D721Med (cell line): ENCODE data around the gene SLITRK5.

ENCODE experiments used
- DNase-seq: peaks from one replicate; pipeline ENCODE4 v3.0.0; 2011; ENCODE audit warnings: low spot score; ENCODE audit not compliant: insufficient read length
- FAIRE-seq: peaks from 2 replicates; lab custom pipeline; 2011; peaks lifted over from hg19 to GRCh38; lab: Jason Lieb, UNC
- TF ChIP-seq, protein P1 (sequence below): IDR thresholded peaks from 2 replicates; pipeline ENCODE4 v1.5.1; 2012; ENCODE audit warnings: mild to moderate bottlenecking, control low read depth; ENCODE audit not compliant: insufficient read depth; ENCODE audit errors: missing control alignments

Gene SLITRK5

DNA sequence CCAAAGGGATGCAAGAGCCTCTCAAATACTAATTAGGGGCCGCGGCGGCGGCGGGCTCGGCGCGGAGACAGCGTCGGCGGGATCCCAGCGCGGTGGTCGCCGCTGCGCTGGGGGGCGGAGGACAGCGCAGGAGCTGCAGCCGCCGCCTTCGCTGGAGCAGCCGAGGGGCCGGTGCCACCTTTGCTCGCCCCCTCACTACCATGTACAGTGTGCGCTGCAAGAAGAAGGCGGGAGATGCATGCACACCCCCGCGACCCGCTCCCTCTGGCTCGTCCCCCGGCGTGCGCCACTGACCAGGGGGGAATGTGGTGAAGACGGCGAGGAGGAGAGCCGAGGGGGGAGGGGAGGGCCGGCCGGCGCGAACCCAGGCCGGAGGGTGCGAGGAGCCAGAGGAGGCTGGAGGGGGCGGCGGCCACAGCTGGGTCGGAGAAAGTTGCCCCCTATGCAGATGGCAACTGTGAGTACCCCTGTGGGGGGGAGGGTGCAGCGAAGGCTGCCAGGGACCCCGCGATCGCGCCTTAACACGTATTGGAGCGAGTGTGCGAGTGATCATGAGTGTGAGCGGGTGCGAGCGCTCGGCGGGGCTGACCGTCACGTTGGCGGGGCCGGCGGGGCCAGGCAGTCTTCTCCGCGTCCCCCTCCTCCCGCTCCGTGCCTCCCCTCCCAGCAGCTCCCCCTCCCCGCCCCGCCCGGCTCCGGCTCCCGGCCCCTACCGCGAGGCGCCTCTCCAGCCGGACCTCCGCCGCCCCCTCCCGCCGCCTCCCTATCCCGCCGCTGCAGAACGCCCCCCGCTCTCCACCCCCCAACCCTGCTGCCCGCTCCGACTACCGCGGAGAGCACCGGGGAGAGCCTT lies 808 bp downstream of the SLITRK5 start:
- TF ChIP-seq, protein P1, sequence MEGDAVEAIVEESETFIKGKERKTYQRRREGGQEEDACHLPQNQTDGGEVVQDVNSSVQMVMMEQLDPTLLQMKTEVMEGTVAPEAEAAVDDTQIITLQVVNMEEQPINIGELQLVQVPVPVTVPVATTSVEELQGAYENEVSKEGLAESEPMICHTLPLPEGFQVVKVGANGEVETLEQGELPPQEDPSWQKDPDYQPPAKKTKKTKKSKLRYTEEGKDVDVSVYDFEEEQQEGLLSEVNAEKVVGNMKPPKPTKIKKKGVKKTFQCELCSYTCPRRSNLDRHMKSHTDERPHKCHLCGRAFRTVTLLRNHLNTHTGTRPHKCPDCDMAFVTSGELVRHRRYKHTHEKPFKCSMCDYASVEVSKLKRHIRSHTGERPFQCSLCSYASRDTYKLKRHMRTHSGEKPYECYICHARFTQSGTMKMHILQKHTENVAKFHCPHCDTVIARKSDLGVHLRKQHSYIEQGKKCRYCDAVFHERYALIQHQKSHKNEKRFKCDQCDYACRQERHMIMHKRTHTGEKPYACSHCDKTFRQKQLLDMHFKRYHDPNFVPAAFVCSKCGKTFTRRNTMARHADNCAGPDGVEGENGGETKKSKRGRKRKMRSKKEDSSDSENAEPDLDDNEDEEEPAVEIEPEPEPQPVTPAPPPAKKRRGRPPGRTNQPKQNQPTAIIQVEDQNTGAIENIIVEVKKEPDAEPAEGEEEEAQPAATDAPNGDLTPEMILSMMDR, result no peak
- DNase-seq (no peak), FAIRE-seq (no peak)

DNA sequence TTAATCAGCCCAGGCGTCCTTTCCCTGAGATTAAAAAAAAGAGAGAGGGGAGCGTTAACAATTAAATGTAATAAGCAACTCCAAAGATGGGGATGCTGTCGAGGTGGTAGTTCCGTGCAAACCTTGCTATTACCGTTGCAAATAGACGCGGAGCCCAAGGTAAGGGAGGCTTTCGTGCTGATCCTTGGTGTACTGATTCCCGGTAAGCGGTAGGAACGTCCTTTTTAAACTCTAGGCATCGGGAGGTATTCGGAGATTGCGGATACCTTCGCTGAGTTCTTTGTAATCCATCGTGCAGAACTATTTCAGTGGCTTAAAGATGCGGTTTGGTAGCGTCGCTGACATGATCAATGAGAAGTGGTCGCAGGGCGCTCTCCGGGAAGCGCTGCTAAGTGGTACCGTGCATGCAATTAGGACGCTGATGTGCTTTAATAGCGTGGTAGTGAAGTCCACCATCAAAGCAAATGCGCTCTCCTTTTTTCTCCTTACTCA lies 3.1 kb downstream of the SLITRK5 start:
- DNase-seq, result no peak
- TF ChIP-seq, protein P1, result no peak
- no peak for FAIRE-seq

DNA sequence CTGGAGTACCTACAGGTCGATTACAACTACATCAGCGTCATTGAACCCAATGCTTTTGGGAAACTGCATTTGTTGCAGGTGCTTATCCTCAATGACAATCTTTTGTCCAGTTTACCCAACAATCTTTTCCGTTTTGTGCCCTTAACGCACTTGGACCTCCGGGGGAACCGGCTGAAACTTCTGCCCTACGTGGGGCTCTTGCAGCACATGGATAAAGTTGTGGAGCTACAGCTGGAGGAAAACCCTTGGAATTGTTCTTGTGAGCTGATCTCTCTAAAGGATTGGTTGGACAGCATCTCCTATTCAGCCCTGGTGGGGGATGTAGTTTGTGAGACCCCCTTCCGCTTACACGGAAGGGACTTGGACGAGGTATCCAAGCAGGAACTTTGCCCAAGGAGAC lies 4.7 kb downstream of the SLITRK5 start:
- FAIRE-seq (no peak), DNase-seq (no peak)
- TF ChIP-seq, protein P1, result no peak

DNA sequence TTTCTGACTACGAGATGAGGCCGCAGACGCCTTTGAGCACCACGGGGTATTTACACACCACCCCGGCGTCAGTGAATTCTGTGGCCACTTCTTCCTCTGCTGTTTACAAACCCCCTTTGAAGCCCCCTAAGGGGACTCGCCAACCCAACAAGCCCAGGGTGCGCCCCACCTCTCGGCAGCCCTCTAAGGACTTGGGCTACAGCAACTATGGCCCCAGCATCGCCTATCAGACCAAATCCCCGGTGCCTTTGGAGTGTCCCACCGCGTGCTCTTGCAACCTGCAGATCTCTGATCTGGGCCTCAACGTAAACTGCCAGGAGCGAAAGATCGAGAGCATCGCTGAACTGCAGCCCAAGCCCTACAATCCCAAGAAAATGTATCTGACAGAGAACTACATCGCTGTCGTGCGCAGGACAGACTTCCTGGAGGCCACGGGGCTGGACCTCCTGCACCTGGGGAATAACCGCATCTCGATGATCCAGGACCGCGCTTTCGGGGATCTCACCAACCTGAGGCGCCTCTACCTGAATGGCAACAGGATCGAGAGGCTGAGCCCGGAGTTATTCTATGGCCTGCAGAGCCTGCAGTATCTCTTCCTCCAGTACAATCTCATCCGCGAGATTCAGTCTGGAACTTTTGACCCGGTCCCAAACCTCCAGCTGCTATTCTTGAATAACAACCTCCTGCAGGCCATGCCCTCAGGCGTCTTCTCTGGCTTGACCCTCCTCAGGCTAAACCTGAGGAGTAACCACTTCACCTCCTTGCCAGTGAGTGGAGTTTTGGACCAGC lies 5.3 kb downstream of the SLITRK5 start:
- no peak for FAIRE-seq
- no peak for DNase-seq
- TF ChIP-seq, protein P1, result no peak

DNA sequence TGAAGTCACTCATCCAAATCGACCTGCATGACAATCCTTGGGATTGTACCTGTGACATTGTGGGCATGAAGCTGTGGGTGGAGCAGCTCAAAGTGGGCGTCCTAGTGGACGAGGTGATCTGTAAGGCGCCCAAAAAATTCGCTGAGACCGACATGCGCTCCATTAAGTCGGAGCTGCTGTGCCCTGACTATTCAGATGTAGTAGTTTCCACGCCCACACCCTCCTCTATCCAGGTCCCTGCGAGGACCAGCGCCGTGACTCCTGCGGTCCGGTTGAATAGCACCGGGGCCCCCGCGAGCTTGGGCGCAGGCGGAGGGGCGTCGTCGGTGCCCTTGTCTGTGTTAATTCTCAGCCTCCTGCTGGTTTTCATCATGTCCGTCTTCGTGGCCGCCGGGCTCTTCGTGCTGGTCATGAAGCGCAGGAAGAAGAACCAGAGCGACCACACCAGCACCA lies 5.9 kb downstream of the SLITRK5 start:
- DNase-seq, result no peak
- no peak for FAIRE-seq
- TF ChIP-seq, protein P1, result no peak

DNA sequence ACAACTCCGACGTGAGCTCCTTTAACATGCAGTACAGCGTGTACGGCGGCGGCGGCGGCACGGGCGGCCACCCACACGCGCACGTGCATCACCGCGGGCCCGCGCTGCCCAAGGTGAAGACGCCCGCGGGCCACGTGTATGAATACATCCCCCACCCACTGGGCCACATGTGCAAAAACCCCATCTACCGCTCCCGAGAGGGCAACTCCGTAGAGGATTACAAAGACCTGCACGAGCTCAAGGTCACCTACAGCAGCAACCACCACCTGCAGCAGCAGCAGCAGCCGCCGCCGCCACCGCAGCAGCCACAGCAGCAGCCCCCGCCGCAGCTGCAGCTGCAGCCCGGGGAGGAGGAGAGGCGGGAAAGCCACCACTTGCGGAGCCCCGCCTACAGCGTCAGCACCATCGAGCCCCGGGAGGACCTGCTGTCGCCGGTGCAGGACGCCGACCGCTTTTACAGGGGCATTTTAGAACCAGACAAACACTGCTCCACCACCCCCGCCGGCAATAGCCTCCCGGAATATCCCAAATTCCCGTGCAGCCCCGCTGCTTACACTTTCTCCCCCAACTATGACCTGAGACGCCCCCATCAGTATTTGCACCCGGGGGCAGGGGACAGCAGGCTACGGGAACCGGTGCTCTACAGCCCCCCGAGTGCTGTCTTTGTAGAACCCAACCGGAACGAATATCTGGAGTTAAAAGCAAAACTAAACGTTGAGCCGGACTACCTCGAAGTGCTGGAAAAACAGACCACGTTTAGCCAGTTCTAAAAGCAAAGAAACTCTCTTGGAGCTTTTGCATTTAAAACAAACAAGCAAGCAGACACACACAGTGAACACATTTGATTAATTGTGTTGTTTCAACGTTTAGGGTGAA lies 6.6 kb downstream of the SLITRK5 start:
- no peak for DNase-seq
- no peak for FAIRE-seq
- TF ChIP-seq, protein P1, result no peak
